OCI-LY7 (cell line): Measurements from ENCODE around the gene ABCC8. TPM values are rescaled to one million over a fixed set of nuclear protein-coding genes. Genes with fewer than 3 reads are reported as not detected.

Source experiments
- BruUV-seq: library from RNA; stranded (reverse); fragments of 400-500 nt; replicated peaks from 2 replicates; lab custom pipeline; 2021; lab: Mats Ljungman, UMichigan
- CTCF ChIA-PET: fragments of 300-600 bp; sonication (Branson Sonifier 250); formaldehyde crosslinking; loops from one replicate; lab custom pipeline; 2022; ENCODE audit warnings: antibody characterized with exemption; ENCODE audit not compliant: unreplicated experiment; lab: Charles Lee
- POLR2A ChIA-PET: fragments of 300-600 bp; sonication (Branson Sonifier 250); formaldehyde crosslinking; loops from one replicate; lab custom pipeline; 2022; ENCODE audit warnings: antibody characterized with exemption; lab: Charles Lee
- DNase-seq: peaks from one replicate; pipeline ENCODE4 v3.0.0-alpha.2; 2015; ENCODE audit warnings: low spot score
- H2AFZ ChIP-seq: fragments of 200-600 bp; sonication (generic), shearing (Covaris generic); 2 replicates; pipeline ENCODE4 v1.6.1; 2014; ENCODE audit warnings: mild to moderate bottlenecking, antibody characterized with exemption, low read length, moderate library complexity
- H3K27ac ChIP-seq: fragments of 200-600 bp; sonication (generic); 2 replicates; pipeline ENCODE4 v1.5.1; 2014; ENCODE audit warnings: mixed run types, low read depth, mild to moderate bottlenecking, moderate library complexity, low read length, inconsistent platforms; ENCODE audit not compliant: poor library complexity, severe bottlenecking
- H3K36me3 ChIP-seq: fragments of 200-600 bp; sonication (generic); 2 replicates; pipeline ENCODE4 v1.6.1; 2014; ENCODE audit warnings: mild to moderate bottlenecking, antibody characterized with exemption, low read length, moderate library complexity, mixed read lengths; ENCODE audit not compliant: insufficient read depth
- H3K4me1 ChIP-seq: fragments of 200-600 bp; sonication (generic); 2 replicates; pipeline ENCODE4 v1.5.1; 2014; ENCODE audit warnings: mild to moderate bottlenecking, low read length; ENCODE audit not compliant: insufficient read depth, poor library complexity, severe bottlenecking
- H3K4me2 ChIP-seq: fragments of 200-600 bp; sonication (generic); 2 replicates; pipeline ENCODE4 v1.6.1; 2014; ENCODE audit warnings: mild to moderate bottlenecking, low read length
- H3K4me3 ChIP-seq: fragments of 200-600 bp; sonication (generic); 2 replicates; pipeline ENCODE4 v1.5.1; 2014; ENCODE audit warnings: mild to moderate bottlenecking, low read depth, low read length; ENCODE audit not compliant: poor library complexity, severe bottlenecking
- H3K79me2 ChIP-seq: fragments of 200-600 bp; sonication (generic); 2 replicates; pipeline ENCODE4 v1.6.1; 2016; ENCODE audit warnings: low read depth, mild to moderate bottlenecking, low read length, moderate library complexity, mixed read lengths; ENCODE audit not compliant: insufficient read depth
- H3K9me2 ChIP-seq: fragments of 200-600 bp; sonication (generic); 2 replicates; pipeline ENCODE4 v1.6.1; 2016; ENCODE audit warnings: mild to moderate bottlenecking, low read length, mixed read lengths; ENCODE audit not compliant: insufficient read depth
- H3K9me3 ChIP-seq: fragments of 200-600 bp; sonication (generic); 2 replicates; pipeline ENCODE4 v1.6.1; 2014; ENCODE audit warnings: mild to moderate bottlenecking, mixed run types, low read length, mixed read lengths
- H4K20me1 ChIP-seq: fragments of 200-600 bp; sonication (generic); 2 replicates; pipeline ENCODE4 v1.6.1; 2014; ENCODE audit warnings: mild to moderate bottlenecking, antibody characterized with exemption, low read length, moderate library complexity, mixed read lengths; ENCODE audit not compliant: insufficient read depth
- EZH2phosphoT487 ChIP-seq: fragments of 200-600 bp; sonication (generic); IDR thresholded peaks from 2 replicates; pipeline ENCODE4 v1.6.1; 2018; ENCODE audit warnings: low read depth, borderline replicate concordance, mild to moderate bottlenecking, mixed run types, antibody characterized with exemption, low read length, moderate library complexity, mixed read lengths
- intact Hi-C: fragments of 100-400 bp; cut with micrococcal nuclease; formaldehyde crosslinking; loops from one replicate; pipeline ENCODE4 v1.10.0; 2022; ENCODE audit not compliant: unreplicated experiment
- total RNA-seq, 2 experiments: library from RNA; depleted of rRNA in 1 of 2; stranded (reverse); fragments of >200 nt in 1 of 2; shearing (Covaris generic) in 1 of 2; gene quantifications; 2 replicates each; pipeline ENCODE4 v1.2.3, GENCODE V29; 2014 to 2022
- TF ChIP-seq, protein P1 (sequence below): fragments of 200-600 bp; sonication (generic); conservative IDR thresholded peaks from 2 replicates; pipeline ENCODE4 v1.5.1; 2014; ENCODE audit warnings: mild to moderate bottlenecking, antibody characterized with exemption, low read length, moderate library complexity, mixed read lengths

Gene ABCC8
- total RNA-seq, 2 experiments from 2014 or later: not detected

DNA sequence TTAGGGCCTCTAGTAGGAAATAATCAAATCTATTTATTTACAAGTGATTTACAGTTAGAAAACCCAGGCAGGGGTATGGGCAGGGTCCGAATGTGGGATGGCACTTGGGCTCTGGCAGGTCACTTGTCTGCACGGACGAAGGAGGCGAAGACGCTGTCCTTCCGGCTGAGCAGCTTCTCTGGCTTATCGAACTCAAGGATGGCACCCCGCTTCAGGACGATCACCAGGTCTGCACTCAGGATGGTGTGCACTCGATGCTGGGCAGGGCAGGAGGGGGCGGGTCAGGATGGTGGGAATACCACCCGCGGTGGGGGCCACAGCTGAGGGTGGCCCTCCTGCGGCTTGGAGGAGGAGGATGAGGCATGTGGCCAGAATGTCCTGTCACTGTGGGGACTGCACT is 83.8 kb downstream of the ABCC8 start:
- Histone ChIP-seq H3K79me2 (no peaks in the 10 kb centered on the region), H3K36me3 (no peaks in the 10 kb centered on the region), H3K9me3 (no peaks in the 10 kb centered on the region), H3K4me1 (peaks cover 49% of the 10 kb centered on the region), H3K4me2 (peak overlapping the region; percentile 74), H3K9me2 (no peaks in the 10 kb centered on the region), H2AFZ (no peak overlapping the region), H3K27ac (peak overlapping the region; percentile 80), H4K20me1 (no peaks in the 10 kb centered on the region), H3K4me3 (no peak overlapping the region)
- TF ChIP-seq EZH2phosphoT487: no peak
- TF ChIP-seq, protein P1, sequence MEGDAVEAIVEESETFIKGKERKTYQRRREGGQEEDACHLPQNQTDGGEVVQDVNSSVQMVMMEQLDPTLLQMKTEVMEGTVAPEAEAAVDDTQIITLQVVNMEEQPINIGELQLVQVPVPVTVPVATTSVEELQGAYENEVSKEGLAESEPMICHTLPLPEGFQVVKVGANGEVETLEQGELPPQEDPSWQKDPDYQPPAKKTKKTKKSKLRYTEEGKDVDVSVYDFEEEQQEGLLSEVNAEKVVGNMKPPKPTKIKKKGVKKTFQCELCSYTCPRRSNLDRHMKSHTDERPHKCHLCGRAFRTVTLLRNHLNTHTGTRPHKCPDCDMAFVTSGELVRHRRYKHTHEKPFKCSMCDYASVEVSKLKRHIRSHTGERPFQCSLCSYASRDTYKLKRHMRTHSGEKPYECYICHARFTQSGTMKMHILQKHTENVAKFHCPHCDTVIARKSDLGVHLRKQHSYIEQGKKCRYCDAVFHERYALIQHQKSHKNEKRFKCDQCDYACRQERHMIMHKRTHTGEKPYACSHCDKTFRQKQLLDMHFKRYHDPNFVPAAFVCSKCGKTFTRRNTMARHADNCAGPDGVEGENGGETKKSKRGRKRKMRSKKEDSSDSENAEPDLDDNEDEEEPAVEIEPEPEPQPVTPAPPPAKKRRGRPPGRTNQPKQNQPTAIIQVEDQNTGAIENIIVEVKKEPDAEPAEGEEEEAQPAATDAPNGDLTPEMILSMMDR: no peak
- no peak for DNase-seq
- BruUV-seq: no TSS peak
- intact Hi-C loops: no loop called here
- ChIA-PET POLR2A (interaction anchor here (2.7 kb wide), 1 partner anchor 8 kb away, joined by 10 read pairs; no protein-coding TSS in a partner anchor), CTCF (no interaction called here)

DNA sequence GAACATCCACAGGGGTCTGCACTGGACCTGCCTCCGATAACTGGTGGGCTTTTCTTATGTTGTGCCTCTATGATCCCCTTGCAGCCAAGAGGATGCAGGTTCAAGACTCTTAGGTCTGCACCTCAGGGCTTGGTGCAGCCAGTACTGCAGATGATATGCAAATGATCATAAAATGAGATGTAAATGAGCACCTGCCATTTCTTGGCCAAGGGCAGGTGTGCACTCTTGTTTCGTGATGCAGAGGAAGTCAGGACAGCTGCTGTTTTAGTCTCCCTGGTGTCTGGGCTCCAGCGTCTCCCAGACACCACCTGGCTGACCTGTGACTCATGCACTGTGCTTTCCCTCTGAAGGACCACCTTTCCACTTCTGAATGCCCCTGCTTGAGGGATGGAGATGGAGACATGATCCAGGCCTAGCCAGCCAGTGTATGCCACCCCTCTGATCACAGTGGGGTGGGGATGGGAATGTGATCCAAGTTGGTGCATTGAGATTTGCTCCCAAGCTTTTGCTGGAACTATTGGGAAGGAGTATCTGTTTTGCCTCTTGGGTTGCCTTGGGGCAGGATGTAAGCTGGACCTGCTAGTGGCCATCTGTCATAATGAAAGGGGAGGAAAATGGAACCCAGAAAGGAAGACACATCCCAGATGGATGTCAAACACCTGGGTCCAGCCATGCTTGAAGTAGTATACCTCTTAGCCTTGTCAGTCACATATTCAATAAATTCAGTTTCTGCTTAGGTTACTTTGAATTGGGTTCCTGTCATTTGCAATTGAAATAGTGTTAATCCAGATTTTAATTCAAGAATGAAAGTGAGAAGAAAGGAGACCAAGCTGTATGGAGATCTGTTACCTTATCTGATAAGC is 84.9 kb downstream of the ABCC8 start:
- POLR2A ChIA-PET: interaction anchor here (2.7 kb wide), 1 partner anchor 9 kb away, joined by 10 read pairs; no protein-coding TSS in a partner anchor
- no peaks in the 10 kb centered on the region for H3K9me2 ChIP-seq
- CTCF ChIA-PET: no interaction called here
- peak overlapping the region; percentile 48 for H3K4me3 ChIP-seq
- no TSS peak for BruUV-seq
- no peaks in the 10 kb centered on the region for H3K79me2 ChIP-seq
- peaks cover 50% of the 10 kb centered on the region for H3K4me1 ChIP-seq
- peak overlapping the region; percentile 80 for H3K27ac ChIP-seq
- H3K36me3 ChIP-seq: no peaks in the 10 kb centered on the region
- H2AFZ ChIP-seq: no peak overlapping the region
- DNase-seq: peak; percentile 87
- H4K20me1 ChIP-seq: no peaks in the 10 kb centered on the region
- intact Hi-C loops: no loop called here
- peak overlapping the region; percentile 74 for H3K4me2 ChIP-seq
- no peaks in the 10 kb centered on the region for H3K9me3 ChIP-seq
- TF ChIP-seq, protein P1: no peak
- TF ChIP-seq EZH2phosphoT487: no peak
